GM18870 (cell line): Measurements from ENCODE around the gene NUP133.
"Not testable (repeated sequence)": the region's sequence is repeated elsewhere in the genome, so short reads cannot be mapped to it uniquely, and the experiment has no call there.

Source experiments
- ATAC-seq: cut with Tn5 transposase; IDR thresholded peaks from one replicate; pipeline ENCODE4 v1.9.1; 2021; ENCODE audit warnings: moderate library complexity; ENCODE audit not compliant: unreplicated experiment

The NUP133 gene

GRCh38 chr1:229420224-229420623 lies 87.9 kb downstream of the NUP133 start:
- no peak for ATAC-seq

DNA sequence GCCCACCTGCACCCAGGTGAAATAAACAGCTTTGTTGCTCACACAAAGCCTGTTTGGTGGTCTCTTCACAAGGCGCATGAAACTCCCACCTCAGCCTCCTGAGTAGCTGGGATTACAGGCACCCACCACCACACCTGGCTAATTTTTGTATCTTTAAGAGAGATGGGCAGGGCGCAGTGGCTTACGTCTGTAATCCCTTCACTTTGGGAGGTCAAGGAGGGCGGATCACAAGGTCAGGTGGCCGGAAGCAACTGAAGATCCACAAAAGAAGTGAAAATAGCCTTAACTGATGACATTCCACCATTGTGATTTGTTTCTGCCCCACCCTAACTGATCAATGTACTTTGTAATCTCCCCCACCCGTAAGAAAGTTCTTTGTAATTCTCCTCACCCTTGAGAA lies 89.6 kb downstream of the NUP133 start:
- not testable (repeated sequence) for ATAC-seq

DNA sequence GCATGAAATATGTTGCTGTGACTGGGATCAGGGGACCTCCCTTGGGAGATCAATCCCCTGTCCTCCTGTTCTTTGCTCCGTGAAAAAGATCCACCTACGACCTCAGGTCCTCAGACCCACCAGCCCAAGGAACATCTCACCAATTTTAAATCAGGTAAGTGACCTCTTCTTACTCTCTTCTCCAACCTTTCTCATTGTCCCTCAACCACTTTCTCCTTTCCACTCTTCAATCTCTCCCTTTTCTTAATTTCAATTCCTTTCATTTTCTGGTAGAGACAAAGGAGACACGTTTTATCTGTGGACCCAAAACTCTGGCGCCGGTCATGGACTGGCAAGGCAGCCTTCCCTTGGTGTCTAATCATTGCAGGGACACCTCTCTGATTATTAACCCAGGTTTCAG lies 95.3 kb downstream of the NUP133 start:
- ATAC-seq = not testable (repeated sequence)

DNA sequence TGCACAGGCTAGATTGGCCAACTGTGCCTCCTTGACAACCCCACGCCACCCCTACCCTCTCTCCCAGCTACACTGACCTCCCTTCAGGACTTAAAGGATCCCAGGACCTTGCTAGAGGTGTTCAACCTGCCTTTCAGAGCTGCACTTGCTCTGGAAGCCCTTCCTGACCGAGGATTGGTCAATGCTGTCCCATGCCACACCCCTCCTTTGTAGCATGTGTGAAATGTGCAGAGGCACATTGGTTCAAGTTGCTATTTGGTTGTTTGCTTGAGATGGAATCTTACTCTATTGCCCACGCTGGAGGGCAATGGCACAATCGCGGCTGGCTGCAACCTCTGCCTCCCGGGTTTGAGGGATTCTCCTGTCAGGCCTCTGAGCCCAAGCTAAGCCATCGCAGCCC lies 96.1 kb downstream of the NUP133 start:
- ATAC-seq = no peak

GRCh38 chr1:229411434-229412055 lies 96.6 kb downstream of the NUP133 start:
- ATAC-seq = no peak

GRCh38 chr1:229410692-229411433 lies 97.3 kb downstream of the NUP133 start:
- no peak for ATAC-seq

- no peak for ATAC-seq
Observed at GRCh38 chr1:229410370-229410691, 97.8 kb downstream of the NUP133 start.

DNA sequence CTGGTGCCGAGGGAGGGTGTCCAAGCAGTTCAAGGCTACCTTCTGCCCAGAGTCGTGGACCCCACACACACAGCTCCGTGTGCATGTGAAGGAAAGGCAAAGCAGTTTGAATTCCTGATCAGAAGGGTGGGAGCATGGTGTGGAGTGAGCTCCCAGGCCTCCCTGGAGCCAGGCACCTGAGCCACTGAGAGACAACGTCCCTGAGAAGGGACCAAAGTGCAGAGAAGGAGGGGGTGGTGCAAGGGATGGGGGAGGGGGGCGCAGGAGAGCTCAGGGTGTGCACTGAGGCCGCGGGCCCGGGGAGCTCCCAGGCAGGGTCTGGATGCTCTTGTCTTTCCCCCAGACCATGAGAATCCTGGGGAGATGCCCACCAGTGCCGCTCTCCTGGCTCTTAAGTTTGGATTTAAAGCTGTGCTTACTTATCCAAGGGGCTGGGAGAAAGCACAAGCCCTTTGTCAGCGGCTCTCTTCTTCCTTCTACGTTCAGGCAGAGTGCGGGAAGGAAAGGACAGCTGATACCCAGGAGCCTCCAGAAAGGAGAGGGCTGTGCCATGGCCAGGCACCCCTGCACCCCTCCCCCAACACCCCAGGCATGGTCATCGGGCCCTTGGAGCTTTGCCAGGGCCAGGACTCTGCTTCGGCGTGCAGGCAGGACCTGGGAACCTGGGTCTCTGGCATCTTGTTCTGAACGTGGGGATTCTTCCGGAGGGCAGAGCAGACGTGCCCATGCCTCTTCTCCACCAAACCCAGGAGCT lies 98.3 kb downstream of the NUP133 start:
- no peak for ATAC-seq

DNA sequence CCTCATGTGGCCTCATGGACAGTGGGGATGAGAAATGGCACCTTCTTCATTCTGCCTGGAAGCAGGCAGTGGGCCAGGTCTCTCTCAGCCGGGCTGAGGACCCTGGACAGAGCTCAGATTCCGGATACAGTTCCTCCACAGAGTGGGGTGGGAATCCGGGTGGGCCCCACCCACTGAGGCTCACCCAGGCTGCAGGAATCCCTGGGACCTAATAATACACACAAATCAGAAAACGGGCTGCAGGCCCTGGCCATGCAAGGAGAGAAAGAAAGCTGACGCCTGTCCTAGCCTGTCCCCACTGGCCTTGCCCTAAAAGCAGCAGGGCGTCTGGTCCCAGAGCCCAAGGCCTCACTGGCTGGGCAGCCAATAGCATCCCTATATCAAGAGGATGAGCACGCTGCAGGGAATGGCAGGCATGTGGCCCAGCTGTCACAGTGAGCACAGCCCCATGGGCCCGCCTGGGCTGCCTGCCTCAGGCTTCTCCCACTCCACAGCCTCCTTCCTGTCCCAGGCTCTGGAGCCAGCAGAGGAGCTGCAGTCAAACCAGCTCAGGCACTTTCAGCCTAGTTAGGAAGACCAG lies 99.6 kb downstream of the NUP133 start:
- ATAC-seq = no peak

DNA sequence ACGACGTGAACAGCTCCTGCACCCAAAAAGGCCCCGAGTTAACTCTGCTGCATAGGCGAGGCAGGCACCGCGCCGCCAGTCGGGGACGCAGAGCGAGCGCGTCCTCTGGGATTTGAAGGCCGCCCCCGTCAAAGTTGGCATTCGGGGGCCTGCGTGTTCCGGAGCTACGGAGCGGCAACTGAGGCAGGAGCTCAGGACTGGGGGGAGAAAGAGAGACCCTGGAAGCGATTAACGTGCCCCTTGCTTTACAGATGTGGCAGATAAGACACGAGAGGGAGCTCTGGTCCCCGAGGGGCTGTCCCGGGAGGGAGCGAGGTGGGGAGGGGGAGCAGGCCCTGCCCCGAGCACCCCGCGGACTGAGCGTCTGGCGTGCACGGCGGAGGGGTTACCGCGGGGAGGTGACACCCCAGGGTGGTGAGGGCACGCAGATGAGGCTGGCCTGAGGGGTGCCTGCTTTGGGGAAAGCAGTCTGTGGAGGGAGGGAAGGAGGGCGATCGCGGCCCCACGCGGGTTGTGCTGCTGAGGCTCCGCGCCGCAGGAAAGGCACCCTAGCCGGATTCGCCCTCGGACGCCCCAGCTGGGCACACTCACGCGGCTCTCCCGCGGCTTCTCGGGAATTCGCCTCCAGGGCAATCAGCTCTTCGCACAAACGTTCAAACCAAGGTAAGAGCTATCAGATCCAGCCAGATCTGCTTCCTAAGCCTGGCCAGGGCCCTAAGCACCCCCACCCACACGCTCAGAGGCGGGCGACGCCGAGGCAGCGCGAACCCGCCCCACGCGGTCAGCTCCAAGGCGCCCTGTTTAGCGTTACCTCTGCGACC lies 100.7 kb downstream of the NUP133 start:
- no peak for ATAC-seq

DNA sequence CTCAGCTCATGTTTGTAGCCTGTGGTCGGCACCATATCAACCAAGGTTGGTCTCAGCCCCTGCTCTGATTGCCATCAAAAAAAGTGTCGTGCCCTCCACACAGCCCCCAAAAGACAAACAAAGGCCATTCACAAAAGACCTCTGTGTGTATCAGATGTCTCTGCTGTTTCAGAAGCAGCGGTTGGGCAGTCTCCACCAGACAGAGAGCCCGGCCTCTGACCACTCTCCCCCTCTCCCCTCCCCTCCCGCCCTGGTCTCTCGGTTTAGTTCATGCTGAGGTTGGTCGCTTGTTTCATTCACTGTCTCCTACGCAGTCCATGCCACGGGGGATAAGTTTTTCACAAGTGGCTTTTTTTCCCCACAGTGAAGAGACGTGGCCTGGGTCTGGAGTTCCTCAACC lies 101.3 kb downstream of the NUP133 start:
- ATAC-seq = no peak

DNA sequence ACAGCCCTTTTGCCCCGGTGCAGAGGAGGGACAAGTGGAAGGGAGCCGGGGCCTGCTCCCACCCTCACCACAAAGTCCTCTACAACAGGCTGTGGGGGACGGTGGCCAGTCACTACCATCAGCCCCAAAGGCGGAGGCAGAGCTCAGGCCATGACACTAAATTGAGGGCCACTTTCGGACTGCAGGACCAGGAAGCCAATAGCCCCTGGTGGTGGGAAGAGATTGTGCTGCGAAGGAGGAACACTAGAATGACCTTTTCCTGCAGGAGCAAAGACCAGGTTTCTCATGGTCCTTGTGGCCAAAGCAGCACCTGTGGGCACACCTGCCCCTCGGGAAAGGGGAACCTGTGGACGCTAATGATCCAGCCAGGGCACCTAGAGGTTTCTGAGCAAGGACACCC lies 104.6 kb downstream of the NUP133 start:
- ATAC-seq = no peak

GRCh38 chr1:229402993-229403392 lies 105.1 kb downstream of the NUP133 start:
- no peak for ATAC-seq

- ATAC-seq = not testable (repeated sequence)
Observed at GRCh38 chr1:229402329-229402728, 105.8 kb downstream of the NUP133 start.

DNA sequence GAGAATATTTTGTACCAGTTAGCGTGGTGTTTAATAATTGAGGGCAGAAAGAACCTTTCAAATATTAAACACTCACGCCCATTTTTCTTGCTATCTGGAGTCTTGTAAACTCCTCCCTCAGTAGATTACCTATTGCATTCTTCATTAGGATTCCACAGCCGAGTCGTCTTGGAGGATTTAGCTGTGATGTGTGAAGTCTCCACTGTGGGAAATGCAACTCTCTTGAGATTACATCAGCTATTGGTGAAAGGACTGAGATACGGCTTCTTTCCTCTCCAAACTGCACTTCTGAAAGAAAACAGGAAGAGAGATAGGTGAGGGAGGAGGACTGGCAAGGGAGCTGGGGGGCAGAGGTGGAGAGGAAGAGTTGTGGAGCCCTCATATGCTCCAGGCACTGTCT lies 110.4 kb downstream of the NUP133 start:
- ATAC-seq = no peak

GRCh38 chr1:229396585-229397206 lies 111.4 kb downstream of the NUP133 start:
- ATAC-seq = no peak

DNA sequence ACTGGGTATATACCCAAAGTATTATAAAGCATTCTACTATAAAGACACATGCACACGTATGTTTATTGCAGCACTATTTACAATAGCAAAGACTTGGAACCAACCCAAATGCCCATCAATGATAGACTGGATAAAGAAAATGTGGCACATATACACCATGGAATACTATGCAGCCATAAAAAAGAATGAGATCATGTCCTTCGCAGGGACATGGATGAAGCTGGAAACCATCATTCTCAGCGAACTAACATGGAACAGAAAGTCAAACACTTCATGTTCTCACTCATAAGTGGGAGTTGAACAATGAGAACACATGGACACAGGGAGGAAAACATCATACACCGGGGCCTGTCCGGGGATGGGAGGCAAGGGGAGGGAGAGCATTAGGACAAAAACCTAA lies 113.6 kb downstream of the NUP133 start:
- not testable (repeated sequence) for ATAC-seq

GRCh38 chr1:229392936-229393335 lies 115.2 kb downstream of the NUP133 start:
- no peak for ATAC-seq
